ENCODE results near the gene DEPP1. TPM values are rescaled to one million over a fixed set of nuclear protein-coding genes. Genes with fewer than 3 reads are reported as not detected.

Gene DEPP1
- polyA plus RNA-seq, 3 donors = 5.9 to 8.8 (median 7.2) TPM

DNA sequence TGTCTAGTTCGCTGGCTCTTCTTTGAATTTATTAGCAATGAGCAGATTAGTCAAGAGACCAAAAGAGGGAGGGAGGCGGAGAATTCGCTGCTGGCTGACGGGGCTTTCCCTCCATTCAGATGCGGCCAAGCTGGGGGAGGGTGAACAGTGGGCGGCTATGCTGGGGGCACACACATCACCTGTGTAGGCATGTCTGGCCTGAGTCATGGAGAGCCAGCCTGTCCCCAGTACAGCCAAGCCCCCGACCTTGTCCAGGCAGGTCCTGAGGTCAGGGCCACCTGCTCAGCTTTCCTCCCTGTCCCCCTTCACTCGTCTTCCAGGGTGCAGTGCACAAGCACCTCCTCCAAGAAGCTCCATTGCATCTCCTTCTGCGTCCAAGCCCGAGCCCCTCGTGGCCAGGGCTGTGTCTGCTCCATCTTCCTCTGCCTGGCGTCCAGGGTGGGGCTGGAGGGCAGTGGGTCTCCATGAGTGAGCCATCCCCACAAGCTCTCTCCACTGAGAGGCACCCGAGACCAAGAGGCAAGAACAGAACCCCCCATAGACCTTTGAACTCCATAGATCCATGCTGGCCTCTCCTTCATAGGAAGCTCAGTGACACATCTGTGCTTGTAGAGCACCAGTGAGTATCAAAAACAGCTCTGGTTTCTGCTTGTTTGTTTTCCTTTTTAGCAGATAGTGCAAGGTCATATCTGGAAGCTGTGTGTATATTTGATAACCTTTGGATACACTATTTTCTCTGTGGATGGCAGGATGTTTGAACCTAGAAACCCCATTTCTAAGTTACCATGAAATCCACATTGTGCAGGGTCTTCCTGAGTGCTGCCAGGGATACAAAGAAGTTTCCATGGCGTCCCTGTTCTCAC is 1.9 kb upstream of the DEPP1 start:
- no peak for DNase-seq (ENCODE audit: low read depth in 3 of 3, low spot score in 2 of 3)

DNA sequence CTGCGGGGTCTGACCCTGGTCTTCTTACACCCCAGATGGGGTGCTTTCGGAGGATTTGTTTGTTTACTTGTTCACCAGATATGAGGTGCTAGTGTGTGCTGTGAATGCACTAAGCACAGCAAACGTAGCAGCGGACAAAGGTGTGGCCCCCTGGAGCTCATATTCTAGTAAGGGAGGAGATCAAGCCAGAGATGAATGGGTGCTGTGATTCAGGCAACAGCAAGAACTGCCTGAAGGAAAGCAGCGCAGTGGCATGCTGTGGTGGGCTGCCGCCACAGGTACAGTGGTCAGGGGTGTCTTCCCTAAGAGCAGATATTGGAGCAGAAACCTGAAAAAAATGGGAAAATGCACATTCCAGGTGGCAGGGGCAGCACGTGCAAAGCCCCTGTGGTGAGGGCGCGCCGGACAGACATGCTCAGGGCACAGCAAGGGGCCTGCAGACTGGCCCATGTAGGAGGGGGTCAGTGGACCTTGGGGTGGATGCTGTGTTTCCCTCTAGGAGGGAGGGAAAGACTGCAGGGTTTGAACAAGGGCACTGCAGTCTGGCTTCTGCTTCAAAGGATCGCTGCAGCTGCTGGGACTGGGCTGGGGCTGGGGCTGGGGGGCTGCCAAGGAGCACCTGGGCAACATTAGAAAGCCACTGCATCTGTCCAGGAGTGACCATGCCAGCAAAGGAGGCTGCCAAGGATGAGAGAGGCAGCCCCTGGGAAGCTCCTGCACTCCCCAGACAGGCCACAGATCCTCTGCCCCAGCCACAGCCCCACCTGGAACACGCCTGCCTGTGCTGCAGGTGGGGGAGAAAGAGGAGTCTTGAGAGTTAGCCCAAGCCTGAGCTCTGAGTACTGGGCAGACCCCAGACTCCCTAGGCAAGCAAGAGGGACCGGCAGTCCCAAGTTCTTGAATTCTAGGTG is 927 bp upstream of the DEPP1 start:
- DNase-seq (ENCODE audit: low read depth in 3 of 3, low spot score in 2 of 3) = no peak

DNA sequence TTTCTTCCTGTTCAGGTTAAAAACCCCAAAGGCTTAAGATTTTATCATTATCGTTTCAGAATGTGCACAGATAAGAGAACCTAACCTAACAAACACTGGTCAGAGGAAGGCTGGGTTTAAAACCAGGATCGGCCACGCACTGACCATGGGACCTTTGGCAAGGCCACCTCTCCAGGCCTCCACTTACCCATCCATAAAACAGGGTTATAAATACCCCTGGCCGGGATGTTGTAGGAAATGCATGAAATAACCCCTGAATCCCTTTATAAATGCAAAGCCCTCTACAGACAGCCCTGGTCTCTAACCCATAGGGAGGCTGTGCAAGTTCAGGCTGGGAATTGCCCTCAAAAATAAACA is 418 bp downstream of the DEPP1 start:
- DNase-seq (ENCODE audit: low read depth in 3 of 3, low spot score in 2 of 3) = no peak

DNA sequence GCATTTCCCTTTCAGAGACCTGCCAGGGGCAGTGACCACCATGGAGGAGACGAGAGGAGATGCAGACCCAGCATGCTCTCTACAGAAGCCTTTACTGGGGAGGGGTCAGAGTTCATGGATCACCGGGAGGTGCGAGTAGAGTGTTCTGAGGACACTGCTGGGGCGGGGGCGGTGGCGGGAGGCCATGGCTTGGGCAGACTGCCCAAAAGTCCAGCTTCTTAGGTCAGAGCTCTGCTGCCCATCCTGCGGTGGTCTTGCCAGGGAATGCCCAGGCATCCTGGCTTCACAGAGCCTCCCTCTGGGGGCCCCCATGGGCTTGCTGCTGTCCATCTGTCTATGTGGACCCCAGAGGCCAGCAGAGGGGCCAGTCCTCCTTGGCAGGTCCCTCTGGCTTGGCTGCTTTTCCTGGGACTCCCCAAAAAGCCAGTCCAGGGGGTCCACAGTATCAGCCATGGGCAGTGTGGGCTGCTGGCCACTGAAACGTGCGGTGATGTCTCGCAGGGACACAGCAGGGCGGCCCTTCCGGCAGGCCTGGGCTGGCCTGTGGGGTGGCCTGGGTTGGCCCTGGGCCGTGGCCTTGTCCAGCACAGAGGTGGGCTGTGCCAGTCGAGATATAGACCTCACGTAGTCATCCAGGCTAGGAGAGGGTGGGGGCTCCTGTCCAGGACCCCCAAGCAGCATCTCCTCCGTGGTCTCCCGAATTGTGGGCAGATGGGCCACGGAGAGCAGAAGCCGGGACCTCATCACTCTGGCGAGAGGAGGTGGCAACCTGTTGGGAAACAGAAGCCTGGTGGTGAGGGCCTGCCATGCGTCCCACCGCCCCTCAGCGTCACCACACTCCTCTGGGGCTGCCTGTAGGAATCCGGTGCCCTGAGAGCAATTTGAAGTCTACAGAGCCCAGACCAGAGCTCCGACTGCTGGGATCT is 1.1 kb downstream of the DEPP1 start:
- no peak for DNase-seq (ENCODE audit: low read depth in 3 of 3, low spot score in 2 of 3)

DNA sequence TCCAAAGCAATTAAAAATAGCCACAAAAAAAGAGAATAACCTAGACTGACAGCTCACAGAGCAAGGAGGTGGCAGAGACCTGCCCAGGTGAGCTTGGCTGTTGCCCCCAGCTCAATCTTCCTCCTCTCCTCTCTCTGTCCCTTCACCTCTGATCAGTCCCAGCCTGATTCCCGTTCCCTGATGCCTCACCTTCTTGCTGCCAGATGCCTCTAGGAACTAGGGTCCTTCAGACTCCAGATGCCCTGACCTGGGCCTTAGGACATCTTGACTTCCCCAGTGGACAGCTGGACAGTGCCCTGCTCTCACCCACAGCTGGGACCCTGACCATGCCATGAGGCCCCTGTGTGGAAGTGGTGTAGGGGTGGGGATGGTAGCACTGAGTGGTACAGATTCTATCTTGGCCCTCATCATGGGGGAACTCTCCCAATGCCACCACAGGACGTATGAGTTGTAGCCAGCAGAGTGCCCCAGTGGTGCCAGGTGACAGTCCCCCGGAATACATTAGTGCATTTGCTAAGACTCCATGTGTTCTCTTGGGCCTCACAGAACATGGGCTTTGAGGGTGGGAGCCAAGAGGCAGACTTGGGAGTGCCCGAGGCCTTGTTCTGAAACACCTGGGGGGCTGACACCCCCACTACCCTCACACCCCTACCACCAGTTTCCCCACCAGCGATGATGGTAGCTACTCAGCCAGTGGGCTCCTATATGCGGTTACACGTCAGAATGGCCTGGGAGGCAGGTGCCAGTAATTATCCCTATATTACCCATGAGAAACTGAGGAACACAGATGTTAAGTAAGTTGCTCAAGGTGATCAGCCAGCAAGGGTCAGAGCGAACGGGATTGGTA is 2.0 kb downstream of the DEPP1 start:
- DNase-seq (ENCODE audit: low read depth in 3 of 3, low spot score in 2 of 3) = no peak

DNA sequence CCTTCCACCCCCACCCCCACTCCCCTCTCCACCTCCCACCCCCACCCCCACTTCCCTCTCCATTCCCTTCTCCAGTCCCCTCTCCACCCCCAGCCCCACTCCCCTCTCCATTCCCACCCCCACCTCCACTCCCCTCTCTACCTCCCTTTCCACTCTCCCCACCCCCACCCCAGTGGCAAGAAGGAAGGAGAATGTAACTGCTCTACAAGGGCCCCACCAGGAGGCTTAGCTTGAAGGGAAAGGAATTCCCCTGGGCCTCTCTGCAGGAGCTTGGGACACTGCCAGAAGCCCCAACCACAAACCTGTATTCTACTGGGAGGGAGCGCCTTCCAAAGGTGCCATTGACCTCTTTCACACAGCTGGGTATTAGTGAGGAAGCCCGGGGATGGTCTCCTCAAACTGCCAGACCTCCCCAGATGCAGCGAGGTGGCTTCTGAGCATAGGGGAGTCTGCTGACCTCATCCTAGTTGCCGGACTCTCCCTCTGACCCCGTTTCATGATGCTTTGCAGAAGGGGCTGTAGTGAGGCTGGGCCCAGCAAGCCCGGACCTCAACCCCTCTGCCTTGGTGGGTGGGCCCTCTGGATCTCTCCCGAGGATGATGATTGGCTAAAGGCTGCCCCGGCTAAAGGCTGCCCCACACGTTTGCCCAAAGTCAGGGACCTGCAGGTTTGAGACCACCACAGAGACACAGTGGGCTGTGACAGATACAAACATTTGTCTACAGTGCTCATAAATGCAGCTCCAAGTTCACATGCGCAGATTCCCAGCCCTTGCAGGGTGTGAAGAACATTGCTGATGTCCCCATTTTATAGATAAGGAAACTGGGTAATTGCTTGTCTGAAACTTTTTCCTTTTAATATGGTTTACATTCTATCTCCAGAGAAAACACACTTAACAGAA is 2.9 kb downstream of the DEPP1 start:
- DNase-seq (ENCODE audit: low read depth in 3 of 3, low spot score in 2 of 3) = no peak

DNA sequence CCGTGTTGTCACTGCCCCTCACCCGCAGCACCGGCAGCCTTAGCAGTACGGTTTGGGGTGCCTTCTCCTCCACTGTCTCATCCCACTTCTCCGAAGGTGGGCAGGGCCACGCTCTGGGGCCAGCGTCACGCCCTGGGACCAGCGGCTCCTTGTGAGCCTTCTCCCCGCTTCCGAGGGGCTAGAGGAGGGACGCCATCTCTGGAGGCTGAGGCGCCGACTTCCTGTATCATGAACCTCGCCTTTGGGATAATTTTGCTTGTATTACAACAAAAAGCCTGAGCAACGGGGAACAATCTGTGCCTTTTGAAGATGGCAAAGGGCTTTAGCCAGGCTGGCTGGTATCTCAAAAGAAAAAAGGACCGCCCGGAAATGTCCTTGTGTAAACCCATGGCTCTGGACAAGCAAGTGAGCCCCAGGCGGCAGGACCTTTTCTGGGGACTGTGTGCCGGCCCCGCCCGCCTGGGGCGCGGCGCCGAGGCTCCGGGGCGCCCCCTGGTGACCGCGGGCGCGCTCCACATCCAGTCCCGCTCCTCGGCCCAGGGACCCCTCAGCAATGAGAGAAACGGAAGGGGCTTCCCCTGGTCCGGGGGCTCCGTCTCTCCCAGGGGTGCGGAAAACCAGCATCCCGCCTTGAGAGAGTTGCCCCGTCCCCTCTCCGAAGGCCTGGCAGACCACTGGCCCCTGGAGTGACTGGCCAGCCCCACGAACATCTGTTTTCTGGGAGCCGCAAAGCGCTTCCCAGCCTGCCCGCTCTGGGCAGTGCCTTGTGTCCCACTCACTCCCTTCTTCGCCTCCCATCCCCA is 3.8 kb downstream of the DEPP1 start:
- DNase-seq (ENCODE audit: low read depth in 3 of 3, low spot score in 2 of 3) = no peak

DNA sequence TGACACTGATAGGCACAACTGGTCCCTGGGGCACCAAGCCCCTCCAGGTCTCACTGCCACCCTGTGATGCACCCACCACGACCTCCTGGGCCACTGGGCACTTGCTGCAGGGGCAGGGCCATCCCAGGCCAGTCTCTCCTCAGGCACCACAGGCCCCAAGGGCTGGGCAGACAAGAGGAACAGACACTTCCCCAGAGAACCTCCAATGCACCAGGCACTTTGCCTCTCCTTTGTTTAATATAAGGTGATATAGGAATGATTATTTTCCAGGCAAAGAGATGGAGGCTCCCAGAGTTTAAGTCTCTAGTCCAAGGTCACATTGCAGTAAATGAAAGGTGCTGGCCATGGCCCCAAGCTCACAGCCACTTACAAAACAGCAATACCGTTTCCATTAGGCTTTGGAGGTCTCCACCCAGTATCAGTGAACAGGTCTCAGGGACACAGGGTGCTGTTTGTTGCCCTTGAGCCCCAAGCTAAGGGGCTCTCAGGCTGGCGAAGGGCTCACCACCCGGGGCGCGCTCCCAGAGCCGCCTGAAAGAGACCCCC is 4.5 kb downstream of the DEPP1 start:
- no peak for DNase-seq (ENCODE audit: low read depth in 3 of 3, low spot score in 2 of 3)

DNA sequence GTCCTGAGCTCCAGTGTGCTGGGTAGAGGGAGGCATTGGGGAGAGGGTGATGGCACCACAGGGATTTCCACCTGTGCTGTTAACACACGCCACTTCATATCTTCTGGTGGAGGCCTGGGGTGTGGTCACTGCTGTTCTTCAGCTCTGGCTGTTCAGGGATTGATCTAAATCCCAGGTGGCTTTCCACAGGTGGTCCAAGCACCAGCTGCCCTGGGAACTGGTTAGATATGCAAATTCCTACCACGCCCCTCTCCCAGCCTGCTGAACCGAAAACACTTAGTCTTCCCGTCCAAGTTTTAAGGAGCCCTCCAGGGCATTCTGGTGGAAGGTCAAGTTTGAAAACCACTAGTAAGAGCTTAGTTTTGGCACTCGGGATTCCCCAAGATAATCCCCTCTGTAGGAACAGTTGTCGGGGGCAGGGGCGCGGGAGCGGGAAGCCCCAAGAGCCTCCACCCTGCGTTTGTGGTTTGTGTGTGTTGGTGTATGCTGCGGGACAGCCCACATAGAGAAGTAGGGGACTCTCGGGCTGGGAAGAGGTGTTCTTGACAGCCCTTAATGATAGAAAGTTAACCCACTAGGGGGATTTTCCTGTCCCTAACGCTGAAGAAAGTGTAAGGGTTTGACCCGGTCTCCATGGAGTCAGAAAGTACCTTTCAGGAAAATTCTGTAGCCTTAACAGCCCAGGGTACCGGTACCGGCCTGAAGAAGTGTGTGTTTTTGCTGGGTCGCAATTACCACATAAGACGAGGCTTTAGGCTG is 5.1 kb downstream of the DEPP1 start:
- no peak for DNase-seq (ENCODE audit: low read depth in 3 of 3, low spot score in 2 of 3)

DNA sequence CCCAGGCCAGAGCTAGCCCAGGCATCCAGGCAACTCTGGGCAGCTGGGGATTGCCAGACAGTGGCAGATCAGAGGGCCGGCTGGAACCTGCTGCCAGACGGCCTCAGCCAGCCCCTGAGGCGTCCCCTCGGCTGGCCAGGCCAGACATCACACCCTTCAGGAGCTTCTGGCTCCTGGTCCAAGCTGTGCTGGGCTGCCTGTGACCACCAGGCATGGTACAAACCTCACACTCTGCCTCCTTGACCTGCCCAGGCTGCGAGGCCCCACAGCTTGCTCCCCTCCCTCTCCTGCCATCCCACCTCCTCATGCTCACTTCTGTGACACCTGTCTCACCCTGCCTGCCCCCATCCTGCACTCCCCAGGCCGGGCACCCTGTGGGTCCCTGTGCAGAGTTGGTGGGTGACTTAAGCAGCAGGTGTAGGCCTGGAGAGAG is 5.7 kb downstream of the DEPP1 start:
- no peak for DNase-seq (ENCODE audit: low read depth in 3 of 3, low spot score in 2 of 3)

DNA sequence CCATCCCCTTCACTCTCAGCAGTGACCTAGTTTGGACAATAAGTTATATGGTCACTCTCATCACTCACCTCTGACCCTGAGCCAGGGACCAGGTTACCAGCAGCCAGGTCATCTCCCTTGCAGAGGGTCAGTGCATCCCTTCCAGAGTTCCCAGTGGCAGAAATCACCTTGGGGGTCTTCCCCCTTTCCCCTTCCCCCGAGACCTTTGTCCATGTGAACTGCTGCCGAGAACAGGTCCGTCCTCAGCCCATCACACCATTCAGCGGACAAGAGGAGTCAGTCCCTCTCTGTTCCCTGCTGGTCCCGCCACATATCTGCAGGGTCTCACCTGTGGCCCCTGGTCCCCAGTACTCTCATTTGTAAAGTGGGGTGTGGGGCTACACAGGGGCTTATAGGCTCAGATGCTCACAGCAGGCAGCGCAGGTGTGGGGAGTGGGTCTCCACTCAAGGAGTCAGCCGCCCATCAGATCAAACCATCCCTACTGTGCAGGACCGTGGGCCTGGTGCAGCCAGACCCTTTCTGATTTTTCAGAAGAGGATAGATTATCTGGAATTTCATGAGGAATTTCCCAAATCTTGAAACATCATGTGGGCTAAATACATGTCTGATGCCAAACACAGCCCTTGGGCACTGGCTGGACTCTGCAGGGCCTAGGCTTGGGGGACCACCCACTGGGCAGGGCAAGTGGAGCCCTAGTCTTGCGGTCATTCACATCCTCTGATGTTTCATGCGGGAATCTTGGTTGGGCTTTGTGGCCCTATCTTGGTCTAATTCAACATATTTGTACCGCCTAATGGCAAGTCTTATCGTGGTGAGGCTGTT is 6.5 kb downstream of the DEPP1 start:
- DNase-seq (ENCODE audit: low read depth in 3 of 3, low spot score in 2 of 3) = no peak

DNA sequence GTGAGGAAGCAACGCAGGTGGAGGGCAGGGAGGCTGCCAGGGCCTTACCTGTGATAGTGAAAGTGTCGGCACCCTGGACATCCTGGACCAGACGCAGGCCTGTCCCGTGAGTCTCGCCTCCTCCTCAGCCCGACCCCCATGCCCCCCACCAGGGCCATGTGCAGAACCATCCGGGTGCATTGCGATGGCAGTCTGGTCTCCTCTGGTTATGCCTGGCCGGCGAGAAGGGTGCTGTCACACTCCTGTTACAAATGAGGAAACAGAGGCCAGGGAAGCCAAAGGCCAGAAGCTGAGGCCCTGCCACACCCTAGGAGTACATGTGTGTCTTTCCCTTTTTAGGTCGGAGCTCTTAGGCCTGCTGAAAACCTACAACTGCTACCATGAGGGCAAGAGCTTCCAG is 7.2 kb downstream of the DEPP1 start:
- DNase-seq (ENCODE audit: low read depth in 3 of 3, low spot score in 2 of 3) = no peak

DNA sequence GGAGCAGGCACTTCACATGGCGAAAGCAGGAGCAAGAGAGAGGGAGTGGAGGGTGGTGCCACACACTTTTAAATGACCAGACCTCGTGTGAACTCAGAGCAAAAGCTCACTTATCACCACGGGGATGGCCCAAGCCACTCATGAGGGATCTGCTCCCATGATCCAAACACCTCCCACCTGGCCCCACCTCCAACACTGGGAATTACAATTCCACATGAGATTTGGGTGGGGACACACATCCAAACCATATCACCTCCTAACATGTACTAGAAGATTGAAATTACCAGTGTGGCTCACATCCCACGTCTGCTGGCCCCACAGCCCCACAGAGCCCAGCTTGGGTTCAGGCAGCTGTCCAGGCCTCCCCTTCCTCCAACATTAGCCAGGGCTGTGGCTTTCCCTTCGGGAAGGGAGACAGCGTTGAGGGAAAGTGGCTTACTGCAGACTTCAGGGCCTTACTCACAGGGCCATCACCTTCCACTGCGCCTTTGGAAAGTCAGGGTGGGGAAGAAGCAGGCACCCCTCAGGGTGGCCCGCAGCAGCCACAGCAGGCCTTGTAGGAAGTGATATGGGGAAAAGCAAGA is 7.7 kb downstream of the DEPP1 start:
- no peak for DNase-seq (ENCODE audit: low read depth in 3 of 3, low spot score in 2 of 3)

DNA sequence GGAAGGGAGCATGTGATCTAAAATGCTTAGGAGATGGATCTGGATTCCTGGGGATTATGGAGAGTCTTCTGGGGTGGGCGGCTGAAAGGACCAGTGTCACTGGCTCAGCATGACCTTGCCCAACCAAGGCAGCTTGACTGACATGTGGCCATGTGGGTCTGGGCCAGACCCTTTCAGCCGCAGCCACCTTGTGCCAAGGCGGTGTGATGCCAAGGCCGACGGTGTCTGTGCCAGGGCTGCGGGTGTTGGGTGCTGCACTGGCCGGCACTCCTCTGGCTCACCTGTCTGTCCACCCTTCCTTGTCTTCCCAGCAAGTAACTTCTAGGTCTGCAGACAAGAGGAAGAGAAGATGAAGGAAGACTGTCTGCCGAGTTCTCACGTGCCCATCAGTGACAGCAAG is 8.8 kb downstream of the DEPP1 start:
- no peak for DNase-seq (ENCODE audit: low read depth in 3 of 3, low spot score in 2 of 3)

DNA sequence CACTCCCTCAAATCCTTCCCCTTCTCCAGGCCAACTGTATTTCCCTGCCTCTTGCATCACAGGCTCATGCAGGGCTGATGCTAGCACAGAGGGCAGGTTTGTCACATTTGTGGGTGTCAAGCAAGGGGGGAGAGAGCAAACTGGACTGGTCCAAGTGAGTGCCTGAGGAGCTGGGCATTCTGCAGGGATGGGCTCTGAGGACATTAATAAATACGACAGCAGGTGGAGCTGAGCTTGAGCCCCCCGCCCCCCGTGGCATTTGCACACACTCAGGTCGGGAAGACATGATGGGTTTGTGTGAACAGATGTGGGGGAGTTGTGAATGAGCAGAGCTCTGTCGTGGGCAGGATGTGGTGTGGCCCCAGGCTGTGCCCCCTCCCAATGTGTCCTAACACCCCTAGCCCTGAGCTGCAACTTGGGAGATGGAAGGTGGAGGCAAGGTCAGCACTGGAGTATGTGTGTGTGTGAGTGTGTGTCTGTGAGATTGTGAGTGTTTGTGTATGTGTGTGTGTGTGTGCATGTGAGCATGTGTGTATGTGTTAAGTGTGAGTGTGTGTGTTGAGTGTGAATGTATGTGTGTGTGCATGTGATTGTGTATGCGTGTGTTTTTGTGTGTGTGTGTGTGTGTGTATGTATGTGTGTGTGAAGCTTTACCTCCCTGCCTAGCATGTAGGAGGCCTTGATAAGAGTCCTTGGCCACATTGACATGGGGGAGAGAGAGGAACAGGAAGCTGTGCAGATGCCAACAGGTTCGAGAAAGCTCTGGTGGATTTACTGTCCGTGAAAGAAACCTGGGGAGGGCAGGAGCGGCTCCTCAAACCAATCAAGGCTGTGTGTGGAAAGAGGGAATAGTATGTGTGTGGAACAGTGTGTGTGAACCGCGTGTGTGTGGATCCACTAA is 9.9 kb downstream of the DEPP1 start:
- no peak for DNase-seq (ENCODE audit: low read depth in 3 of 3, low spot score in 2 of 3)
